HCT116 (cell line): ENCODE data around the gene PIWIL4. TPM values are rescaled to one million over a fixed set of nuclear protein-coding genes. Genes with fewer than 3 reads are reported as not detected.

Experiments used
- ATAC-seq: fragments of 200-7000 bp; cut with Tn5 transposase; 2 replicates; pipeline ENCODE4 v1.9.1; 2020; ENCODE audit warnings: mild to moderate bottlenecking, moderate library complexity
- BruUV-seq: library from RNA; stranded (reverse); fragments of 400-500 nt; replicated peaks from 2 replicates; lab custom pipeline; 2021; lab: Mats Ljungman, UMichigan
- CTCF ChIA-PET: fragments of 300-600 bp; sonication (Branson Sonifier 250); formaldehyde crosslinking; loops from one replicate; lab custom pipeline; 2021; ENCODE audit warnings: antibody characterized with exemption; lab: Charles Lee
- POLR2A ChIA-PET: fragments of 300-600, 350-600 bp; sonication (Branson Sonifier 250); formaldehyde crosslinking; loops from one replicate; lab custom pipeline; 2021; ENCODE audit warnings: antibody characterized with exemption; lab: Charles Lee
- RAD21 ChIA-PET, 2 experiments: fragments of 300-600 bp; sonication (Branson Sonifier 250); formaldehyde crosslinking; loops; one replicate each; lab custom pipeline; 2023; ENCODE audit warnings: low total read pairs in 2 of 2; ENCODE audit not compliant: uncharacterized antibody in 2 of 2, unreplicated experiment in 2 of 2, low non-redundant PET in 1 of 2; lab: Charles Lee
- DNase-seq: peaks from one replicate; pipeline ENCODE4 v3.0.0-alpha.2; 2010; ENCODE audit warnings: low read depth, low spot score
- H2AFZ ChIP-seq: fragments of 200-600 bp; shearing (Covaris generic), sonication (generic); 2 replicates; pipeline ENCODE4 v1.6.1; 2017; ENCODE audit warnings: low read depth, mixed run types, mixed read lengths, antibody characterized with exemption, low read length; ENCODE audit not compliant: poor library complexity, severe bottlenecking
- H3K27ac ChIP-seq: 2 replicates; pipeline ENCODE4 v1.5.1; 2012; ENCODE audit warnings: low read depth, low read length
- H3K27me3 ChIP-seq: fragments of 200-600 bp; sonication (generic); 2 replicates; pipeline ENCODE4 v1.6.1; 2016; ENCODE audit warnings: mixed run types, low read length, mixed read lengths; ENCODE audit not compliant: insufficient read depth
- H3K36me3 ChIP-seq, 2 experiments: fragments of 200-500 bp in 1 of 2; fragments of 200-600 bp in 1 of 2; sonication (Bioruptor generic) in 1 of 2; sonication (generic) in 1 of 2; 2 replicates each; pipeline versions ENCODE4 v1.5.1 to v1.6.1; 2014 to 2016; ENCODE audit warnings: low read length in 2 of 2, inconsistent platforms in 1 of 2, mixed read lengths in 1 of 2, mixed run types in 1 of 2; ENCODE audit not compliant: insufficient read depth in 2 of 2, control insufficient read depth in 1 of 2
- H3K4me1 ChIP-seq, 2 experiments: fragments of 200-600 bp in 1 of 2; sonication (generic) in 1 of 2; 2 replicates each; pipeline versions ENCODE4 v1.5.1 to v1.6.1; 2012 to 2017; ENCODE audit warnings: low read length in 2 of 2, inconsistent platforms in 1 of 2, mild to moderate bottlenecking in 1 of 2, mixed read lengths in 1 of 2, mixed run types in 1 of 2, moderate library complexity in 1 of 2; ENCODE audit not compliant: insufficient read depth in 2 of 2, control insufficient read depth in 1 of 2
- H3K4me2 ChIP-seq: fragments of 200-600 bp; sonication (generic); 2 replicates; pipeline ENCODE4 v1.6.1; 2017; ENCODE audit warnings: mixed run types, low read length, mixed read lengths
- H3K4me3 ChIP-seq, 2 experiments: fragments of 200-600 bp in 1 of 2; sonication (generic) in 1 of 2; replicated peaks in 1 of 2; 2 replicates each; pipeline ENCODE4 v1.5.1; 2011 to 2016; ENCODE audit warnings: low read length in 2 of 2, control low read depth in 1 of 2, low read depth in 1 of 2, mild to moderate bottlenecking in 1 of 2, mixed read lengths in 1 of 2, mixed run types in 1 of 2
- H3K79me2 ChIP-seq: fragments of 200-600 bp; sonication (generic); 2 replicates; pipeline ENCODE4 v1.6.1; 2017; ENCODE audit warnings: mild to moderate bottlenecking, mixed run types, low read length, moderate library complexity, mixed read lengths; ENCODE audit not compliant: insufficient read depth
- H3K9ac ChIP-seq: fragments of 200-600 bp; sonication (generic); 2 replicates; pipeline ENCODE4 v1.6.1; 2016; ENCODE audit warnings: low read length, mixed read lengths
- H3K9me2 ChIP-seq: fragments of 200-600 bp; sonication (generic), shearing (Covaris generic); 2 replicates; pipeline ENCODE4 v1.6.1; 2017; ENCODE audit warnings: mixed run types, mild to moderate bottlenecking, moderate library complexity; ENCODE audit not compliant: insufficient read depth
- H3K9me3 ChIP-seq, 2 experiments: fragments of 200-500 bp in 1 of 2; fragments of 200-600 bp in 1 of 2; sonication (Bioruptor generic) in 1 of 2; sonication (generic) in 1 of 2; 2 replicates each; pipeline ENCODE4 v1.6.1; 2014 to 2017; ENCODE audit warnings: low read length in 2 of 2, mixed read lengths in 2 of 2, inconsistent platforms in 1 of 2, low read depth in 1 of 2, mild to moderate bottlenecking in 1 of 2, mixed run types in 1 of 2, moderate library complexity in 1 of 2; ENCODE audit not compliant: control insufficient read depth in 1 of 2, insufficient read depth in 1 of 2
- H4K20me1 ChIP-seq: fragments of 200-600 bp; sonication (generic), shearing (Covaris generic); 2 replicates; pipeline ENCODE4 v1.6.1; 2017; ENCODE audit warnings: mixed run types, mild to moderate bottlenecking, moderate library complexity; ENCODE audit not compliant: insufficient read depth
- CBX3 ChIP-seq: IDR thresholded peaks from 2 replicates; pipeline ENCODE4 v1.6.1; 2012; ENCODE audit warnings: low read depth
- ELF1 ChIP-seq: IDR thresholded peaks from 2 replicates; pipeline ENCODE4 v1.6.1; 2012; ENCODE audit warnings: low read depth, borderline replicate concordance
- EZH2 ChIP-seq: fragments of 200-600 bp; sonication (generic); IDR thresholded peaks from 2 replicates; pipeline ENCODE4 v1.6.1; 2017; ENCODE audit warnings: antibody characterized with exemption, mixed run types
- EZH2phosphoT487 ChIP-seq: fragments of 200-600 bp; IDR thresholded peaks from 2 replicates; pipeline ENCODE4 v1.6.1; 2018; ENCODE audit warnings: antibody characterized with exemption, borderline replicate concordance
- FOSL1 ChIP-seq: IDR thresholded peaks from 2 replicates; pipeline ENCODE4 v1.6.1; 2012; ENCODE audit warnings: low read depth
- POLR2A ChIP-seq: IDR thresholded peaks from 2 replicates; pipeline ENCODE4 v1.7.0; 2011; ENCODE audit warnings: borderline replicate concordance; ENCODE audit not compliant: insufficient read depth, insufficient read length; ENCODE audit errors: extremely low read depth
- RAD21 ChIP-seq: IDR thresholded peaks from 2 replicates; pipeline ENCODE4 v1.6.1; 2012; ENCODE audit warnings: low read depth, mild to moderate bottlenecking
- SP1 ChIP-seq: IDR thresholded peaks from 2 replicates; pipeline ENCODE4 v1.6.1; 2012; ENCODE audit warnings: low read depth
- TCF7L2 ChIP-seq: IDR thresholded peaks from 2 replicates; pipeline ENCODE4 v1.7.0; 2011; ENCODE audit warnings: borderline replicate concordance, inconsistent platforms; ENCODE audit not compliant: insufficient read depth, insufficient read length; ENCODE audit errors: extremely low read depth
- YY1 ChIP-seq: IDR thresholded peaks from 2 replicates; pipeline ENCODE4 v1.6.1; 2011; ENCODE audit warnings: low read length, low read depth, moderate library complexity, mild to moderate bottlenecking; ENCODE audit not compliant: insufficient replicate concordance; ENCODE audit errors: extremely low read depth
- ZFX ChIP-seq: fragments of 450-650 bp; IDR thresholded peaks from 2 replicates; pipeline ENCODE4 v1.6.1; 2017
- ZNF274 ChIP-seq: fragments of 200-500 bp; sonication (Bioruptor generic); IDR thresholded peaks from 2 replicates; pipeline ENCODE4 v1.6.1; 2014; ENCODE audit warnings: mild to moderate bottlenecking, low read depth, low read length, inconsistent platforms
- intact Hi-C: fragments of 100-400 bp; cut with micrococcal nuclease; formaldehyde crosslinking; loops from 2 replicates; pipeline ENCODE4 v1.10.0; 2022
- total RNA-seq: library from RNA; stranded (reverse); gene quantifications from one replicate; pipeline ENCODE4 v1.2.1, GENCODE V29; 2021; ENCODE audit not compliant: unreplicated experiment
- TF ChIP-seq, protein P1 (sequence below): IDR thresholded peaks from 2 replicates; pipeline ENCODE4 v1.6.1; 2012; ENCODE audit warnings: low read depth
- TF ChIP-seq, protein P2 (sequence below): IDR thresholded peaks from 2 replicates; pipeline ENCODE4 v1.6.1; 2012

The PIWIL4 gene
- total RNA-seq, 1 experiment from 2014 or later: 0.34 TPM

DNA sequence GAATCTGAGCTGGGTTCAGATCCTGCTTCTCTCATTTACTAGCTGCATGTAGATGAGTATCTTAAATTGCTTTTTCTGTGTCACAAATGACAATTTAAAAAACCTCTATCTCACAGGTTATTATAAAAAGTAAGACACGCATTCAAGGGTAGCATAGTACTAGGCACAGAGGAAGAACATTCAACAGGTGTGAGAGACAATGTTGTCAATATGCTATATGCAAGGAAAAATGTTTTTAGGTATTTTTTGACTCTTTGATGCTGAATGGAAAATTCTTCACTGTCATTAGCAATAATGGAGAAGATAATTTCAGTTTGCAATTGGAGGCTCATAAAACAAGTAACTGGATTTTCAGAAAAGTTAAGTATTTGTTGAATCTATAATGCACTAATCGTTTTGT is 81.6 kb downstream of the PIWIL4 start:
- Histone ChIP-seq H3K9ac (no peak overlapping the region), H3K4me1 (no peaks in the 10 kb centered on the region), H3K79me2 (no peaks in the 10 kb centered on the region), H3K9me3 (no peaks in the 10 kb centered on the region), H3K4me3 (no peak overlapping the region), H2AFZ (no peak overlapping the region), H3K9me2 (no peaks in the 10 kb centered on the region), H3K36me3 (no peaks in the 10 kb centered on the region), H3K27me3 (no peaks in the 10 kb centered on the region), H3K27ac (no peak overlapping the region), H3K4me2 (no peak overlapping the region), H4K20me1 (no peaks in the 10 kb centered on the region)
- ChIA-PET RAD21 (no interaction called here), POLR2A (no interaction called here), CTCF (no interaction called here)
- intact Hi-C loops: no loop called here
- DNase-seq: no peak
- BruUV-seq: no TSS peak
- TF ChIP-seq TCF7L2 (no peak), YY1 (no peak), ELF1 (no peak), RAD21 (no peak), EZH2phosphoT487 (no peak), ZFX (no peak), FOSL1 (no peak), POLR2A (no peak), EZH2 (no peak), CBX3 (no peak), SP1 (no peak), ZNF274 (no peak)
- TF ChIP-seq, protein P1, sequence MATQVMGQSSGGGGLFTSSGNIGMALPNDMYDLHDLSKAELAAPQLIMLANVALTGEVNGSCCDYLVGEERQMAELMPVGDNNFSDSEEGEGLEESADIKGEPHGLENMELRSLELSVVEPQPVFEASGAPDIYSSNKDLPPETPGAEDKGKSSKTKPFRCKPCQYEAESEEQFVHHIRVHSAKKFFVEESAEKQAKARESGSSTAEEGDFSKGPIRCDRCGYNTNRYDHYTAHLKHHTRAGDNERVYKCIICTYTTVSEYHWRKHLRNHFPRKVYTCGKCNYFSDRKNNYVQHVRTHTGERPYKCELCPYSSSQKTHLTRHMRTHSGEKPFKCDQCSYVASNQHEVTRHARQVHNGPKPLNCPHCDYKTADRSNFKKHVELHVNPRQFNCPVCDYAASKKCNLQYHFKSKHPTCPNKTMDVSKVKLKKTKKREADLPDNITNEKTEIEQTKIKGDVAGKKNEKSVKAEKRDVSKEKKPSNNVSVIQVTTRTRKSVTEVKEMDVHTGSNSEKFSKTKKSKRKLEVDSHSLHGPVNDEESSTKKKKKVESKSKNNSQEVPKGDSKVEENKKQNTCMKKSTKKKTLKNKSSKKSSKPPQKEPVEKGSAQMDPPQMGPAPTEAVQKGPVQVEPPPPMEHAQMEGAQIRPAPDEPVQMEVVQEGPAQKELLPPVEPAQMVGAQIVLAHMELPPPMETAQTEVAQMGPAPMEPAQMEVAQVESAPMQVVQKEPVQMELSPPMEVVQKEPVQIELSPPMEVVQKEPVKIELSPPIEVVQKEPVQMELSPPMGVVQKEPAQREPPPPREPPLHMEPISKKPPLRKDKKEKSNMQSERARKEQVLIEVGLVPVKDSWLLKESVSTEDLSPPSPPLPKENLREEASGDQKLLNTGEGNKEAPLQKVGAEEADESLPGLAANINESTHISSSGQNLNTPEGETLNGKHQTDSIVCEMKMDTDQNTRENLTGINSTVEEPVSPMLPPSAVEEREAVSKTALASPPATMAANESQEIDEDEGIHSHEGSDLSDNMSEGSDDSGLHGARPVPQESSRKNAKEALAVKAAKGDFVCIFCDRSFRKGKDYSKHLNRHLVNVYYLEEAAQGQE: no peak
- TF ChIP-seq, protein P2, sequence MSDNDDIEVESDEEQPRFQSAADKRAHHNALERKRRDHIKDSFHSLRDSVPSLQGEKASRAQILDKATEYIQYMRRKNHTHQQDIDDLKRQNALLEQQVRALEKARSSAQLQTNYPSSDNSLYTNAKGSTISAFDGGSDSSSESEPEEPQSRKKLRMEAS: no peak
- ATAC-seq: no peak
